Stimulated activated CD8-positive, alpha-beta memory T cell treated with anti-CD3 and anti-CD28 coated beads, Interleukin-7, amount 100 ng/mL, for 1 hour (primary cell): Measurements from ENCODE around the gene FGFR4.

Source experiments
- DNase-seq, 2 donors: peaks; one replicate each; pipeline ENCODE4 v3.0.0-alpha.2; 2020; ENCODE audit warnings: low read depth in 2 of 2

FGFR4 gene

GRCh38 chr5:177103523-177104253 lies 17.0 kb downstream of the FGFR4 start:
- no peak for DNase-seq

- no peak for DNase-seq
Measured at GRCh38 chr5:177105691-177106476, 19.2 kb downstream of the FGFR4 start.

- DNase-seq = no peak
Measured at GRCh38 chr5:177107159-177107558, 20.4 kb downstream of the FGFR4 start.

GRCh38 chr5:177109810-177110209 lies 23.1 kb downstream of the FGFR4 start:
- DNase-seq = no peak

DNA sequence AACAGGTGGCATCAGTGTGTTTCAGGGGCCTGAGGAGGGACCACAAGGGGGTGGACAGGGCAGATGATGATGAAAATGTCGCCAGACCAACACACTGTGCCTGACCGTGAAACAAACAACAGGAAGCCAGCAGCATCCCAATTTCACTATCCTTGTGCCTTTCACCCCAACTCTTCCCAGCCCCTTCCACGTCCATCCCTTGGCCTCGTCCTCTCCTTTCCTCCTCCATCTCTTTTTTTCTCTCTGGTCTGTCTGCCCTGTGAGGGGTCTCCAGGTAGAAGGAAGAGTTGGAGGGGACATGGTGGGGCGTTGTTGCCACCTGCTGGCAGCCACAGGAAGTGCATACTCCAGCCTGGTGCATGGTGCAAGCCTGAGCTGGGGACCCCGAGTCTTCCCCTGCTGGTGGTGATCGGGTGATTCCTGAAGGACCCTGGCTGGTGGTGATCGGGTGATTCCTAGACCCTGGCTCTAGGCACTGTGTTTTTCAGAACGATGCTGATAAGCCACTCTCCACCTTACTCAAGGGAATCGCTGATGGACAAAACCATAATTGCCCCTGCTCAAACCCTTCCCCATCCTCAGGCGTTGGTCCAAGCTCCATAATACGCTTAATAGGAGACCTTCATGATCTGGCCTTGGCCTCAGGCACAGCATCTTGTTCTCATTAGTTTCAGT lies 25.1 kb downstream of the FGFR4 start:
- DNase-seq = peak; percentile 40 to 52

- DNase-seq = no peak
Measured at GRCh38 chr5:177112589-177113220, 26.0 kb downstream of the FGFR4 start.

DNA sequence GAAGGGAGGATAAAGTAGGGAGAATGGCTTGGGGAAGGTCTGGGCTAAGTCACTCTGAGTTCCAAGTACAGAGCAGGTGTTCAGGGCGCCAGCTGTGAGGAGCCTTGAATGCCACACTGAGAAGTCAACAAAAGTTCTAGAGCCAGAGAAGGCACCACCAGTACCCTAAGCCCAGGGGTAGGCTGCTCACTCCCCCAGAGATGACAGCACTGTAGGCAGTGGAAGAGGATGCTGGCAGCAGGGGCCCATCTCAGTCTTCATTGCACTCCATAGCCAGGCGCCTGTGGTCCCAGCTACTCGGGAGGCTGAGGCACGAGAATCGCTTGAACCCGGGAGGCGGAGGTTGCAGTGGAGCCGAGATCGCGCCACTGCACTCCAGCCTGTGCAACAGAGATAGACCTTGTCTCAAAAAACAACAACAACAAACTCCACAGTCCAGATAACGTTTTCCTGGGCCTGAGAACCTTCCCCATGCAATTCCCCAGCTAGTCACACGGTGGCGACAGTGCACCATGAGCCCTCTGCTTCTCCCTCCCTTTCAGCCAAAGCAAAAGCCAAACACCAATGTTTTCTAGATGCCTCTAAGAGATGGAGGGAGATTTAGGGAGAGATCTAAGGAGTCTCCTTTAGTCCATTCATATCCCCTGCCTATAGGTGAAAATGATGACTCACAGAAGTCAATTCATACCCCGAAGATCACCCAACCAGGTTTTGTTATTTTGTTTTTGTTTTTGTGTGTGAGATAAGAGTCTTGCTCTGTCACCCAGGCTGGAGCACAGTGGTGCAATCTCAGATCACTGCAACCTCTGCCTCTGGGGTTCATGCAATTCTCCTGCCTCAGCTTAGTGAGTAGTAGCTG lies 27.1 kb downstream of the FGFR4 start:
- DNase-seq = peak; percentile 58 to 67

DNA sequence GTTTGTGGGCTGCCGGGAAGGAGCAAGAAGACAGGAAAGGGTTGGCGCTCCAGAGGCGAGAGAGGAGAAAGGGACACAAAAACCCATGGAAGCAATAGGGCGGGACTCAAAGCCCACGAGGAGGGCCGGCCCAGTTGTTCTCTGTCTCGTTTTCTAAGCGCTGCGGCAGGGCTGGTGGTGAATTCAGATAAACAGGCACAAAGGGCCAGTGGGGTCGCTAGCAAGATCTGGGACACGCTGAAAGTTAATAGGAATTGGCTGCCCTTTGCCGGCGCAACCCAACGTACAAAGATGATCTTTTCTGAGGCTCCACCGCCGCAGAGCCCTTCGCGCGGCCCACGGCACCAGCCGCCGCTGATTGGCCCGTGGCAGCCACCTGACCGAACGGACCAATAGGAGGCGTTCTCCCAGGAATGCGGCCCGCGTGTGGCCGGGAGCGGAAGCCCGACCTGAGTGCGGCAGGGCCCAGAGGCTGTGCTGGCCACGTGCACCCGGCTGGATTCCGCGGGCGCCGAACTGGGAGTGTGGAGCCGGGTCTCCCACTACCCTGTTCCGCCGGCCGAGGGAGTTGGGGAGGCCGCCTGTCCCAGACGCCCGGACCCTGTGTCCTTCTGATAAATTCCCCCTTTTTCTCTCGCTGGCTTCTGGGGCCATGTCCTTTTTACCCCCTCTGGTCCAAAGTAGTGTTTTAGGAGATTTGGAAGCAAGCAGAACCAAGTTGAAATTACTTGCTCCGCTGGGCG lies 30.1 kb downstream of the FGFR4 start:
- peak; percentile 64 to 66 for DNase-seq

GRCh38 chr5:177117441-177118045 lies 30.8 kb downstream of the FGFR4 start:
- DNase-seq = no peak

DNA sequence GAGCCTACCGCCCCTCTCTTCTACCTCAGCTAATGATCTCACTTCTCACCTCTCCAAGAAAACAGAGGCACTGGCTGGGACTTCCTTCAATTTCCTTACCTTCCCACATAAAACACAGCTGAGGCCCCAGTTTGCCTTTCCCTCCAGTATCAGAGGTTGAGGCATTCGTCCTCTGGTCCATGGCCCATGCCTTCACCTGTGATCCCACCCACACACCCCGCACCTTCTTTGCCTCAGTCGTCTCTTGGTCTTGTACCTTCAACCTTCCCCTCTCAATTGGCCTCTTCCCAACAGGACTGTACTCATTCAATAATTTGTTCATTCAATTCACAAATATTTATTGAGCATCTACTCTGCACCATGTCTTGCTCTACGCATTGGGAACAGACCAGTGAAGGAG lies 35.9 kb downstream of the FGFR4 start:
- DNase-seq = no peak

- DNase-seq = no peak
Measured at GRCh38 chr5:177123789-177124485, 37.2 kb downstream of the FGFR4 start.

- no peak for DNase-seq
Measured at GRCh38 chr5:177124486-177124991, 37.8 kb downstream of the FGFR4 start.

- no peak for DNase-seq
Measured at GRCh38 chr5:177126771-177127170, 40.1 kb downstream of the FGFR4 start.

GRCh38 chr5:177128551-177128981 lies 41.9 kb downstream of the FGFR4 start:
- no peak for DNase-seq

DNA sequence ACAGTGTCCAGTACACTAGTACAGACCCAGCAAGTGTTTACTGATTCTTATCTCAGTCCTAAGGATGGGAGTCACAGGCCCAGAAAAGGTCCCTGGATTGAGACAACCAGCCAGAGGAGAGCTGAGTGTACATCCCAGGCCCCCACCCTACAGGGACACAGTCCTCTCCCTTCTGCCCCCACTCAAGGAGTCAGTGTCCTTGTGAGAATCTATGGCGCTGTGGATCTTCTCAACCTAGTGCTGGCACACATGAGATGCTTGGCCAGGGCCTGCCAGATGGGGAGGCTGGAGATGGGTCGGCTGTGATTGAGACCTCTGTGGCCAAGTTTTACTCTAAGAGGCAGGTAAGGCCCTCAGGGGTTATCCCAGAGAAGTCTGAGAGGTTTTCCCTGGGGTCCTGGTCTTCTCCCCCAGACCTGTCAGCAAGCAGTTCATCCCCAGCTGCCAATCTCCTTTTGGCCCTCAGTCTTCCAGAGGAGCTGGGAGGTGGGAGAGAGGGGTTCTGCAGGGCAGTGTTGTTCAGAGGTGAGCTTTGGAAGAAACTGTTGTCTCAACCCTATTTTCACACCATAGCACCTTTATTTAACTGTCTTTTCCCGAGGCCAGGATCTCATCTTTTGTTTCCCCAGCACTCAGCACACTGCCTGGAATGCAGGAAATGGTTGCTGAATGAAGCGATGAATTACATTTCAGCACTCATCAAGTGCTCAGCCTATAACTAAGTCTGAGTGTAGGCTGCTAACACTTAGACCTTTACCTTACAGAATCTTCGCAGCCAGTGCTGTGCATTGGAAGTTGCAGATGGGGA lies 43.7 kb downstream of the FGFR4 start:
- DNase-seq = no peak

GRCh38 chr5:177131019-177131320 lies 44.3 kb downstream of the FGFR4 start:
- DNase-seq = no peak

- no peak for DNase-seq
Measured at GRCh38 chr5:177131352-177132135, 44.8 kb downstream of the FGFR4 start.
